ENCODE measurements around the gene SNX15. TPM values are rescaled to one million over a fixed set of nuclear protein-coding genes. Genes with fewer than 3 reads are reported as not detected.

Gene SNX15
- total RNA-seq, 2 donors from 2014 or later: 14.2 to 16.4 TPM

GRCh38 chr11:64989416-64989815 lies 37.8 kb upstream of the SNX15 start:
- Mint-ChIP-seq H3K9me3 (no peaks in the 10 kb centered on the region), H3K27me3 (ENCODE audit: insufficient read depth) (peaks cover 2% of the 10 kb centered on the region), H3K4me3 (no peak overlapping the region), H3K27ac (no peak overlapping the region), H3K4me1 (no peaks in the 10 kb centered on the region), H3K36me3 (ENCODE audit: low read depth) (no peaks in the 10 kb centered on the region)
- Histone ChIP-seq H3K27ac (ENCODE audit: low read depth, low read length) (no peak overlapping the region), H3K4me1 (ENCODE audit: control insufficient read depth, insufficient read depth, low read length) (no peaks in the 10 kb centered on the region), H3K4me3 (ENCODE audit: low read length) (no peak overlapping the region), H3K9ac (ENCODE audit: extremely low read depth, low read length, poor library complexity, severe bottlenecking) (no peak overlapping the region), H3K9me3 (ENCODE audit: control insufficient read depth, low read length) (no peaks in the 10 kb centered on the region), H3K27me3 (ENCODE audit: control insufficient read depth, insufficient read depth, low read length, poor library complexity, severe bottlenecking) (no peaks in the 10 kb centered on the region), H3K36me3 (ENCODE audit: control insufficient read depth, insufficient read depth, low read length) (no peaks in the 10 kb centered on the region)
- 89 to 96% methylated on average over 7 to 13 of the region's 13 CpGs for WGBS, 2 experiments (ENCODE audit: insufficient coverage in 1 of 2, insufficient read length in 1 of 2)
- TF ChIP-seq, protein P1, sequence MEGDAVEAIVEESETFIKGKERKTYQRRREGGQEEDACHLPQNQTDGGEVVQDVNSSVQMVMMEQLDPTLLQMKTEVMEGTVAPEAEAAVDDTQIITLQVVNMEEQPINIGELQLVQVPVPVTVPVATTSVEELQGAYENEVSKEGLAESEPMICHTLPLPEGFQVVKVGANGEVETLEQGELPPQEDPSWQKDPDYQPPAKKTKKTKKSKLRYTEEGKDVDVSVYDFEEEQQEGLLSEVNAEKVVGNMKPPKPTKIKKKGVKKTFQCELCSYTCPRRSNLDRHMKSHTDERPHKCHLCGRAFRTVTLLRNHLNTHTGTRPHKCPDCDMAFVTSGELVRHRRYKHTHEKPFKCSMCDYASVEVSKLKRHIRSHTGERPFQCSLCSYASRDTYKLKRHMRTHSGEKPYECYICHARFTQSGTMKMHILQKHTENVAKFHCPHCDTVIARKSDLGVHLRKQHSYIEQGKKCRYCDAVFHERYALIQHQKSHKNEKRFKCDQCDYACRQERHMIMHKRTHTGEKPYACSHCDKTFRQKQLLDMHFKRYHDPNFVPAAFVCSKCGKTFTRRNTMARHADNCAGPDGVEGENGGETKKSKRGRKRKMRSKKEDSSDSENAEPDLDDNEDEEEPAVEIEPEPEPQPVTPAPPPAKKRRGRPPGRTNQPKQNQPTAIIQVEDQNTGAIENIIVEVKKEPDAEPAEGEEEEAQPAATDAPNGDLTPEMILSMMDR (conservative IDR thresholded peaks at IDR 0.05): no peak
- no peak for DNase-seq

DNA sequence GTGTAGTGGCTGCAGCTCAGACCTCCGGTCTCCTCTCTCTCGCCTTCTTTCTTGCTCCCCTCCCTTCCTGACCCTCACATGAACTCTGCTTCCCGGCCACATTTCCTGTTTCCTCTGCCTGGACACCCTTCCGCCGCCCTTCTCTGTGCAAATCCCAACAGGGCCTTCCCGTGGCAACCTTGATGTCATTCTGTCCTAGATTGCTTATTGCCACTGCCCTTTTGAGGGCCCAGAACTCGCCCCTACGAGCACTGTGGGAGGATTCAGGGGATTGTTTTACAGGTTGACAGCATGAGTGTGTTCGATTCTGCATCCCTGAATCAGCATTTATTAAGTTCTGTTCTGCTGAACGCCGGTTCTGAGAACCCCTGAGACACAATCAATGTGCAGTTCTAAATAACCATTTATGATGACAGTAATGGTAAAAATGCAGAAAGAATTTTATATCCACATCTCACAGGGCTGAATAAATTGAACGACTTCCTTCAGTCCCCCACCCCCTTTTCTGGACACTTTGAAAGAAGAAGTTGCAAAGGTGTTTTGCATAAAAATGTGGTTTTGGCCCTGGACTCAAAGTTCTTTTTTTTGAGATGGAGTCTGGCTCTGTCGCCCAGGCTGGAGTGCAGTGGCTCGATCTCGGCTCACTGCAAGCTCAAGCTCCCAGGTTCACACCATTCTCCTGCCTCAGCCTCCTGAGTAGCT lies 36.9 kb upstream of the SNX15 start:
- no peak overlapping the region for H3K27ac ChIP-seq (ENCODE audit: low read depth, low read length)
- H3K36me3 ChIP-seq (ENCODE audit: control insufficient read depth, insufficient read depth, low read length): no peaks in the 10 kb centered on the region
- H3K9me3 Mint-ChIP-seq: no peaks in the 10 kb centered on the region
- H3K4me3 ChIP-seq (ENCODE audit: low read length): no peak overlapping the region
- no peak overlapping the region for H3K4me3 Mint-ChIP-seq
- H3K27me3 ChIP-seq (ENCODE audit: control insufficient read depth, insufficient read depth, low read length, poor library complexity, severe bottlenecking): no peaks in the 10 kb centered on the region
- TF ChIP-seq, protein P1 (conservative IDR thresholded peaks at IDR 0.05): no peak
- no peaks in the 10 kb centered on the region for H3K9me3 ChIP-seq (ENCODE audit: control insufficient read depth, low read length)
- WGBS, 2 experiments (ENCODE audit: insufficient coverage in 1 of 2, insufficient read length in 1 of 2): 80 to 91% methylated on average over 11 to 15 of the region's 15 CpGs
- H3K4me1 Mint-ChIP-seq: no peaks in the 10 kb centered on the region
- no peaks in the 10 kb centered on the region for H3K4me1 ChIP-seq (ENCODE audit: control insufficient read depth, insufficient read depth, low read length)
- no peak overlapping the region for H3K27ac Mint-ChIP-seq
- no peak for DNase-seq
- H3K9ac ChIP-seq (ENCODE audit: extremely low read depth, low read length, poor library complexity, severe bottlenecking): no peak overlapping the region
- no peaks in the 10 kb centered on the region for H3K27me3 Mint-ChIP-seq (ENCODE audit: insufficient read depth)
- no peaks in the 10 kb centered on the region for H3K36me3 Mint-ChIP-seq (ENCODE audit: low read depth)

GRCh38 chr11:64994318-64994717 lies 32.9 kb upstream of the SNX15 start:
- Histone ChIP-seq H3K9ac (ENCODE audit: extremely low read depth, low read length, poor library complexity, severe bottlenecking) (no peak overlapping the region), H3K27me3 (ENCODE audit: control insufficient read depth, insufficient read depth, low read length, poor library complexity, severe bottlenecking) (no peaks in the 10 kb centered on the region), H3K36me3 (ENCODE audit: control insufficient read depth, insufficient read depth, low read length) (no peaks in the 10 kb centered on the region), H3K4me1 (ENCODE audit: control insufficient read depth, insufficient read depth, low read length) (no peaks in the 10 kb centered on the region), H3K9me3 (ENCODE audit: control insufficient read depth, low read length) (no peaks in the 10 kb centered on the region), H3K4me3 (ENCODE audit: low read length) (no peak overlapping the region), H3K27ac (ENCODE audit: low read depth, low read length) (no peak overlapping the region)
- 90 to 100% methylated on average over 1 to 7 of the region's 7 CpGs for WGBS, 2 experiments (ENCODE audit: insufficient coverage in 1 of 2, insufficient read length in 1 of 2)
- Mint-ChIP-seq H3K27ac (no peak overlapping the region), H3K4me1 (peaks cover 7% of the 10 kb centered on the region), H3K4me3 (no peak overlapping the region), H3K27me3 (ENCODE audit: insufficient read depth) (no peaks in the 10 kb centered on the region), H3K36me3 (ENCODE audit: low read depth) (no peaks in the 10 kb centered on the region), H3K9me3 (no peaks in the 10 kb centered on the region)
- TF ChIP-seq, protein P1 (conservative IDR thresholded peaks at IDR 0.05): no peak
- no peak for DNase-seq

Measured in endodermal cell (in vitro differentiated cells).